Fibroblast of lung (primary cell): Measurements from ENCODE around the gene IL21R.

Source experiments
- EZH2 ChIP-seq: IDR thresholded peaks from 2 replicates; pipeline ENCODE4 v1.5.1; 2012; ENCODE audit warnings: low read length, control low read depth, mild to moderate bottlenecking; ENCODE audit errors: missing control alignments
- TF ChIP-seq, protein P1 (sequence below), 2 donors: IDR thresholded peaks in 1 of 2; conservative IDR thresholded peaks in 1 of 2; 1 replicate in 1 of 2; 2 replicates in 1 of 2; pipeline ENCODE4 v1.5.1; 2011 to 2012; ENCODE audit warnings: low read length in 2 of 2, control low read depth in 1 of 2, inconsistent platforms in 1 of 2, low read depth in 1 of 2, mild to moderate bottlenecking in 1 of 2

DNA sequence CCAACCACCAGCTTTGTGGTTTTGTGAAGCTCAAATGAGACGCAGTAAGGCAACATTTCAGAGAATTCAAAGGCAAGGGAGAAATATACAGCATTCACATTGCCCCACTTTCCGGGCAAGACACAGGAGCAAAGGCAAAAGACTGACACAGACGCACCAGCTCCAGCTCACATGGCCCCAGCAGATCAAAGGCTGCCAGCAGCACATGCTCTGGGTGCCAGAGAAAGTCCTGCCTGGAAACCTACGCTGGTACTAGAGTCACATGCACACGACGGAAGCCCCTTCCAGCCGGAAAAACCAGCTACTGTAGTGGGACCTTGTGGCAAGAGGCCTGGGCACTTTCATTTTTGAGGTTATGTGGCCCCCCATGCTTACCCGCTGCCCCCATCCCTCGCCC lies 97.7 kb downstream of the IL21R start:
- TF ChIP-seq, protein P1, sequence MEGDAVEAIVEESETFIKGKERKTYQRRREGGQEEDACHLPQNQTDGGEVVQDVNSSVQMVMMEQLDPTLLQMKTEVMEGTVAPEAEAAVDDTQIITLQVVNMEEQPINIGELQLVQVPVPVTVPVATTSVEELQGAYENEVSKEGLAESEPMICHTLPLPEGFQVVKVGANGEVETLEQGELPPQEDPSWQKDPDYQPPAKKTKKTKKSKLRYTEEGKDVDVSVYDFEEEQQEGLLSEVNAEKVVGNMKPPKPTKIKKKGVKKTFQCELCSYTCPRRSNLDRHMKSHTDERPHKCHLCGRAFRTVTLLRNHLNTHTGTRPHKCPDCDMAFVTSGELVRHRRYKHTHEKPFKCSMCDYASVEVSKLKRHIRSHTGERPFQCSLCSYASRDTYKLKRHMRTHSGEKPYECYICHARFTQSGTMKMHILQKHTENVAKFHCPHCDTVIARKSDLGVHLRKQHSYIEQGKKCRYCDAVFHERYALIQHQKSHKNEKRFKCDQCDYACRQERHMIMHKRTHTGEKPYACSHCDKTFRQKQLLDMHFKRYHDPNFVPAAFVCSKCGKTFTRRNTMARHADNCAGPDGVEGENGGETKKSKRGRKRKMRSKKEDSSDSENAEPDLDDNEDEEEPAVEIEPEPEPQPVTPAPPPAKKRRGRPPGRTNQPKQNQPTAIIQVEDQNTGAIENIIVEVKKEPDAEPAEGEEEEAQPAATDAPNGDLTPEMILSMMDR (conservative IDR thresholded peaks at IDR 0.05 in 1 of 2, IDR thresholded peaks at IDR 0.05 in 1 of 2; ENCODE audit: low read depth in 1 of 2, low read length in 2 of 2), result no peak
- TF ChIP-seq EZH2, result no peak
